NT2/D1 (cell line): ENCODE data around the gene KTN1.

Experiments used
- DNase-seq: peaks from one replicate; pipeline ENCODE4 v3.0.0-alpha.2; 2011; ENCODE audit warnings: low read depth, low spot score
- H3K27me3 ChIP-seq: 2 replicates; pipeline ENCODE4 v1.6.0; 2011; ENCODE audit warnings: mild to moderate bottlenecking; ENCODE audit not compliant: insufficient read length, insufficient read depth
- H3K36me3 ChIP-seq: 2 replicates; pipeline ENCODE4 v1.6.1; 2011; ENCODE audit warnings: mild to moderate bottlenecking, low read length, mixed read lengths; ENCODE audit not compliant: insufficient read depth, insufficient read length
- H3K4me1 ChIP-seq: 2 replicates; pipeline ENCODE4 v1.5.1; 2011; ENCODE audit not compliant: insufficient read depth, insufficient read length
- H3K4me3 ChIP-seq: 2 replicates; pipeline ENCODE4 v1.5.1; 2011; ENCODE audit warnings: low read depth; ENCODE audit not compliant: insufficient read length
- H3K9ac ChIP-seq: 2 replicates; pipeline ENCODE4 v1.6.0; 2011; ENCODE audit warnings: low read depth; ENCODE audit not compliant: insufficient read length
- H3K9me3 ChIP-seq: 2 replicates; pipeline ENCODE4 v1.5.1; 2011; ENCODE audit warnings: mild to moderate bottlenecking, low read length; ENCODE audit not compliant: insufficient read depth
- SUZ12 ChIP-seq: IDR thresholded peaks from 2 replicates; pipeline ENCODE4 v1.6.1; 2011; ENCODE audit not compliant: insufficient read length, insufficient read depth; ENCODE audit errors: extremely low read depth
- YY1 ChIP-seq: IDR thresholded peaks from 2 replicates; pipeline ENCODE4 v1.6.1; 2011; ENCODE audit not compliant: insufficient read length, insufficient read depth
- ZNF274 ChIP-seq: IDR thresholded peaks from 2 replicates; pipeline ENCODE4 v1.6.1; 2011; ENCODE audit warnings: mild to moderate bottlenecking, low read depth, low read length

The KTN1 gene

GRCh38 chr14:55684956-55685584 is 105.1 kb downstream of the KTN1 start:
- H3K36me3 ChIP-seq = peaks cover 26% of the 10 kb centered on the region
- H3K4me3 ChIP-seq = no peak overlapping the region

GRCh38 chr14:55686713-55687112 is 106.7 kb downstream of the KTN1 start:
- no peaks in the 10 kb centered on the region for H3K4me1 ChIP-seq
- H3K9me3 ChIP-seq = no peaks in the 10 kb centered on the region
- DNase-seq = no peak
- TF ChIP-seq ZNF274 (no peak), YY1 (no peak), SUZ12 (no peak)
- peaks cover 18% of the 10 kb centered on the region for H3K36me3 ChIP-seq
- H3K27me3 ChIP-seq = no peaks in the 10 kb centered on the region
- H3K9ac ChIP-seq = no peak overlapping the region
- no peak overlapping the region for H3K4me3 ChIP-seq

More at GRCh38 chr14:55684956-55685584, 105.1 kb downstream of the KTN1 start:
- TF ChIP-seq YY1 (no peak), SUZ12 (no peak), ZNF274 (no peak)
- no peak overlapping the region for H3K9ac ChIP-seq
- H3K4me1 ChIP-seq = no peaks in the 10 kb centered on the region
- no peaks in the 10 kb centered on the region for H3K9me3 ChIP-seq
- no peak for DNase-seq
- no peaks in the 10 kb centered on the region for H3K27me3 ChIP-seq

- H3K36me3 ChIP-seq = peaks cover 10% of the 10 kb centered on the region
- H3K9me3 ChIP-seq = no peaks in the 10 kb centered on the region
- H3K27me3 ChIP-seq = no peaks in the 10 kb centered on the region
- TF ChIP-seq ZNF274 = no peak
- no peak for TF ChIP-seq YY1
- TF ChIP-seq SUZ12 = no peak
- H3K4me1 ChIP-seq = no peaks in the 10 kb centered on the region
- H3K9ac ChIP-seq = no peak overlapping the region
- DNase-seq = no peak
- H3K4me3 ChIP-seq = no peak overlapping the region
These were observed 108.6 kb downstream of the KTN1 start for GRCh38 chr14:55688566-55688965.

- Histone ChIP-seq H3K27me3 (no peaks in the 10 kb centered on the region), H3K4me1 (no peaks in the 10 kb centered on the region), H3K9ac (no peak overlapping the region), H3K9me3 (no peaks in the 10 kb centered on the region), H3K36me3 (peaks cover 2% of the 10 kb centered on the region), H3K4me3 (no peak overlapping the region)
- no peak for DNase-seq
- no peak for TF ChIP-seq SUZ12
- TF ChIP-seq YY1 = no peak
- no peak for TF ChIP-seq ZNF274
These were observed 110.2 kb downstream of the KTN1 start for GRCh38 chr14:55689981-55690871.

- no peak for DNase-seq
- TF ChIP-seq YY1 (no peak), ZNF274 (no peak), SUZ12 (no peak)
- Histone ChIP-seq H3K9me3 (no peaks in the 10 kb centered on the region), H3K4me3 (no peak overlapping the region), H3K9ac (no peak overlapping the region), H3K36me3 (no peaks in the 10 kb centered on the region), H3K27me3 (no peaks in the 10 kb centered on the region), H3K4me1 (no peaks in the 10 kb centered on the region)
These were observed 111.7 kb downstream of the KTN1 start for GRCh38 chr14:55691659-55692058.

GRCh38 chr14:55693904-55694303 is 113.9 kb downstream of the KTN1 start:
- Histone ChIP-seq H3K4me3 (no peak overlapping the region), H3K9ac (no peak overlapping the region), H3K36me3 (no peaks in the 10 kb centered on the region), H3K27me3 (no peaks in the 10 kb centered on the region), H3K9me3 (no peaks in the 10 kb centered on the region), H3K4me1 (no peaks in the 10 kb centered on the region)
- DNase-seq = no peak
- TF ChIP-seq ZNF274 (no peak), SUZ12 (no peak), YY1 (no peak)

GRCh38 chr14:55697414-55697861 is 117.4 kb downstream of the KTN1 start:
- Histone ChIP-seq H3K9ac (no peak overlapping the region), H3K36me3 (no peaks in the 10 kb centered on the region), H3K4me3 (no peak overlapping the region), H3K4me1 (no peaks in the 10 kb centered on the region), H3K9me3 (peaks cover 13% of the 10 kb centered on the region; the same call in 1 of the 2 replicates), H3K27me3 (no peaks in the 10 kb centered on the region)
- no peak for DNase-seq
- no peak for TF ChIP-seq SUZ12
- no peak for TF ChIP-seq YY1
- no peak for TF ChIP-seq ZNF274
